Vagina (tissue), 2 donors: ENCODE data around the gene RNASET2.

Experiments used
- CTCF ChIP-seq, 3 experiments: fragments of 450-650 bp in 2 of 3; fragments of 200-600 bp in 1 of 3; sonication (generic) in 1 of 3; IDR thresholded peaks; one replicate each; pipeline ENCODE4 v1.5.1; 2017 to 2019; ENCODE audit warnings: antibody characterized with exemption in 3 of 3, mild to moderate bottlenecking in 2 of 3, moderate library complexity in 2 of 3
- POLR2A ChIP-seq, 2 donors: fragments of 450-650 bp; IDR thresholded peaks; one replicate each; pipeline ENCODE4 v1.6.1; 2017; ENCODE audit warnings: antibody characterized with exemption in 2 of 2, mild to moderate bottlenecking in 2 of 2, moderate library complexity in 2 of 2

GRCh38 chr6:166936079-166936787 is 20.1 kb downstream of the RNASET2 start:
- TF ChIP-seq CTCF (IDR thresholded peaks at IDR 0.05) (no peak), POLR2A (IDR thresholded peaks at IDR 0.05) (no peak)
